HG03354 (cell line): ENCODE measurements around the gene FBXL13.
"Not testable (repeated sequence)": the region's sequence is repeated elsewhere in the genome, so short reads cannot be mapped to it uniquely, and the experiment has no call there.

ENCODE experiments used
- ATAC-seq: cut with Tn5 transposase; IDR thresholded peaks from one replicate; pipeline ENCODE4 v1.9.1; 2021; ENCODE audit warnings: mild to moderate bottlenecking; ENCODE audit not compliant: unreplicated experiment, poor library complexity, severe bottlenecking

FBXL13 gene

GRCh38 chr7:102913826-102914225 lies 160.8 kb downstream of the FBXL13 start:
- no peak for ATAC-seq

- no peak for ATAC-seq
Measured at GRCh38 chr7:102912742-102913141, 161.9 kb downstream of the FBXL13 start, which contains the start of gene LRRC17. Gene LRRC17 (plus strand): TSS chr7:102913000. CDS start chr7:102933914, 20,914 bp downstream.

- ATAC-seq = no peak
Measured at GRCh38 chr7:102908676-102909075, 165.9 kb downstream of the FBXL13 start.

DNA sequence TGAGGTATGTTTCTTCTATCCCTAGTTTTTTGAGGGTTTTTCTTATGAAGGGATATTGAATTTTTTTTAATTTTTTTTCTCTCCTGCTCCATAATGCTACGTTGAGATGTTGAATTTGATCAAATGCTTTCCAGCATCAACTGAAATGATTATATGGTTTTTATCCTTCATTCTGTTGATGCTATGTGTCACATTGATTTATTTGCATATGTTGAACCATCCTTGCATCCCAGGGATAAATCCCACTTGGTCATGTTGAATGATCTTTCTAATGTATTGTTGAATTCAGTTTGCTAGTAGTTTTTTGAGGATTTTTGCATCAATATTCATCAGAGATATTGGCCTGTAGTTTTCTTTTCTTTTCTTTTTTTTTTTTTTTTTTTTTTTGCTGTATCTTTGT lies 171.0 kb downstream of the FBXL13 start:
- ATAC-seq = not testable (repeated sequence)

DNA sequence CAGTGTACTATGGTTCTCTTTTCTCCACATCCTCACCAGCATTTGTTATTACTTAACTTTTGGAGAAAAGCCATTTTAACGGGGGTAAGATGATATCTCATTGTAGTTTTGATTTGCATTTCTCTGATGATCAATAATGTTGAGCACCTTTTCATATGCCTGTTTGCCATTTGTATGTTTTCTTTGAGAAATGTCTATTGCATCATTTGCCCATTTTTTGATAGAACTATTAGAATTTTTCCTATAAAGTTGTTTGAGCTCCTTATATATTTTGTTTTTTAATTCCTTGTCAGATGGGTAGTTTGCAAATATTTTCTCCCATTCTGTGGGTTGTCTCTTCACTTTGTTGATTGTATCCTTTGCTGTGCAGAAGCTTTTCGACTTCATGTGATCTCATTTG lies 172.5 kb downstream of the FBXL13 start:
- ATAC-seq = not testable (repeated sequence)

GRCh38 chr7:102898532-102898859 lies 176.1 kb downstream of the FBXL13 start:
- ATAC-seq = no peak

DNA sequence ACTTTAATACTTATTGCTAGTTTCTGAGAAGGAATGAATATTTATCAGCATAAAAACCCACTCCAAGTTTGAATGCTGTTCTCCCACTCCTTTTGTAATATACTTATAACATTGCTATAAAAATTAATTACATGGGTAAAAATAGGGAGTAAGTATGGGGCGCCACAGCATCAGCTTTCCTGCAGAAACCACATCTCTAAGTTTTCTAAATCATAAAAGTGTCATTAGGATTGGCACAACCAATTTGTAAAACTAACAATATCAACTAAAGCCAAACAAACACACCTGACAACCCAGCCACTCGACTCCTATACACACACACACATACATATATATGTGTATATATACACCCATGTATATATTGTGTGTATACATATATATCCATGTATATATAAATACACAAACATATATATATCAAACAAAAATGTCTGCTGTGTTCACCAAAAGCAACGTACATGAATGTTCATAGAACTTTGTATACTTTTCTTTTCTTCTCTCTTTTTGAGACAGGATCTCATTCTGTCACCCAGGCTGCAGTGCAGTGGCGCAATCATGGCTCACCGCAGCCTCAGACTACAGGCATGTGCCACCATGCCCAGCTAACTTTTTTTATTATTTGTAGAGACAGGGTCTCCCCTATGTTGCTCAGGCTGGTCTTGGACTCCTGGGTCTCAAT lies 176.6 kb downstream of the FBXL13 start:
- ATAC-seq = no peak

GRCh38 chr7:102897211-102897631 lies 177.4 kb downstream of the FBXL13 start:
- ATAC-seq = no peak

- no peak for ATAC-seq
Measured at GRCh38 chr7:102896585-102896984, 178.0 kb downstream of the FBXL13 start.

- ATAC-seq = no peak
Measured at GRCh38 chr7:102895602-102896001, 179.0 kb downstream of the FBXL13 start.

GRCh38 chr7:102892631-102893278 lies 181.8 kb downstream of the FBXL13 start:
- no peak for ATAC-seq

GRCh38 chr7:102891693-102892261 lies 182.8 kb downstream of the FBXL13 start:
- no peak for ATAC-seq

- ATAC-seq = no peak
Measured at GRCh38 chr7:102890971-102891692, 183.5 kb downstream of the FBXL13 start.

GRCh38 chr7:102890292-102890970 lies 184.2 kb downstream of the FBXL13 start:
- no peak for ATAC-seq

DNA sequence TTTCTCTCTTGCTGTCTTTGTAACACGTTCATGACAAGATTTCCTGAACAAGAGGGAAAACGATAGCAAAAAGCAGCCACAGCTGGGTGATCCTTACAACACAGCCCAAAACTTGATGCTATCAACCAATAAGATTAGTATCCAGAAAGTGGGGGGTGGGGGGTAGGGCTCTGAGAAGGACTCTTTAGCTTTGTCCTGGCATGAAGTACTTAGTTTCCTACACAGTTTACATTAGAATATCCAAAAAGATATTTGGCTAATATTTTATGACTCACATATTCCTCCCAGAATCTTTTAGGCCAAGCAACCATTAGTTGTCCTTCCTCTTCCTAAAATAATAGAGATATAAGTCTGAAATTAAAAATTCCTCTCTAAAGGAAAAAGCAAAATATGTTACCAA lies 184.7 kb downstream of the FBXL13 start:
- ATAC-seq = no peak

DNA sequence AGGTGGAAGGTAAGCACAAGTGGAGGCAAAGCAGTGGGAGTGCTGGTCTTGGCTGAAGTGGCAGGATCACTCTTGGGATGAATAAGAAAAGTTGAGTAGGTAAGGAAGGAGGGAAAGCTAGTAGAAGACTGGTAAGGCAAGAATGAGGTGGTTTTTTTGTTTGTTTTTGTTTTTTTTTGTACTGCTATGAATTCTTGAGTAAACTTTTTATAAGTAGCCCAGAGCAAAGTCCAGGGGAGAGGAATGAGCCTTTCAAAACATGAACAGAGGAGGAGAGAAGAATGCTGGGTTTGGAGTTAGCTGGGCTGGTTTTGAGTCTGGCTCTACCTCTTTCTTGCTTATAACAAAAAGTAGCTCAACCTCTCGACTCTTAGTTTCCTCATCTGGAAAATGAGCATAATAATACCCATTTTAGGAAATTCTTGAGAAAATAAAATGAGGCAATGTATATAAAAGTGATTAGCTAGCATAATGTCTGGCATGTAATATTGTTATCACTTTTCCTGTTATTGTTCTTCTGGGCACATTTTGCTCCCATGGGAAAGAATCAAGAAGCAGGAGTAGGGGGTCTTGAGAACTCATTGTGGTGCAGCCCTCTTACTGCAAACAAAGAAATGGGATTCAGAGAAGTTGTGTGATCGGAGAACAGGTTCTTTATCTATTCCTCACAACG lies 185.9 kb downstream of the FBXL13 start:
- no peak for ATAC-seq

GRCh38 chr7:102883098-102883860 lies 191.3 kb downstream of the FBXL13 start:
- no peak for ATAC-seq

DNA sequence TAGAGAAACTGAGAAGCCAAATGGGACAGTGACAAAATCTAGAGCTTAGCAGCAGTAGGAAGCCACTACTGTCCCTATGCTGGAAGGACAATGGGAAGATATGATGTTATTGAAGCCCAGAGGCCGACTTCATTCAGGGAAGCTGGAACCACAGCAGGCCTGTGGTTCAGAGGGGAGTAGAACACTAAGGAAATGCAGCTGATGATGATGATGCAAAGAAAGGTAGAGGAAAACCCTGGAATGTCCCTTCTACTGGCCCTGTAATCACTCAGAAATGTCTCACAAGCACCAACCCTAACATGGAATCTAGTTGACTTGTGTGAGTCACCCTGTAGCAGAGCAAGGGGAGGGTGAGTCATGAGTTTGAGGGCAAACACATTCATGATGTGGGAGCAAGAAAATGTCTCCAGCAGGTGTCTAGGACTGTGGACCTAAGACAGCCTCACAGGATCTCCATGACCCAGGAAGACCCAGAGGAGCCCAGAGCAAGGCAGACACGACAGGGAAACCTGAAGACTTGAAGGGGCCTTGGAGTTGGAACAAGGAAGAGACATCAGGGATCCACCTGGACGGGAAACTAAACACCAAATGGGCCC lies 198.8 kb downstream of the FBXL13 start:
- no peak for ATAC-seq
